ENCODE results near the gene LTBP3. TPM values are rescaled to one million over a fixed set of nuclear protein-coding genes. Genes with fewer than 3 reads are reported as not detected.

The LTBP3 gene
- total and polyA plus RNA-seq, 2 of the 4 experiments (the other 2 are of a cell fraction), result 6.6 to 145 TPM

- Histone ChIP-seq H3K9me3 (ENCODE audit: control insufficient read depth, insufficient read depth, low read length) (no peaks in the 10 kb centered on the region), H3K4me1 (ENCODE audit: control insufficient read depth, insufficient read depth, low read length) (peaks cover 33% of the 10 kb centered on the region), H3K18ac (ENCODE audit: low read depth, low read length) (peak within 1 kb of the TSS; percentile 16), H3K79me1 (ENCODE audit: low read depth in 1 of 2, low read length in 2 of 2) (peaks cover 24 to 69% of the 10 kb centered on the region in 2 experiments), H4K5ac (ENCODE audit: low read depth, low read length) (peak within 1 kb of the TSS; percentile 86), H3K27ac (ENCODE audit: insufficient read depth, low read length) (peak within 1 kb of the TSS; percentile 75), H2BK20ac (ENCODE audit: low read depth, low read length) (peak within 1 kb of the TSS; percentile 34; the same call in 1 of the 2 replicates), H2AK9ac (replicated peaks; ENCODE audit: low read depth, low read length, poor library complexity) (peak within 1 kb of the TSS; percentile 99), H3K23ac (ENCODE audit: low read depth, low read length) (peak within 1 kb of the TSS; percentile 93), H3K14ac (replicated peaks; ENCODE audit: low read depth, low read length) (peak within 1 kb of the TSS; percentile 96), H2BK5ac (ENCODE audit: low read depth, low read length, poor library complexity, severe bottlenecking) (peak within 1 kb of the TSS; percentile 76), H3K4me3 (ENCODE audit: insufficient read depth, low read depth, low read length) (peak within 1 kb of the TSS; percentile 85), H2BK120ac (ENCODE audit: low read depth, low read length) (peak within 1 kb of the TSS; percentile 83), H3K56ac (ENCODE audit: extremely low read depth, insufficient read depth, low read length) (peak within 1 kb of the TSS; percentile 70), H3K4me2 (ENCODE audit: low read depth, low read length) (peak within 1 kb of the TSS; percentile 87), H4K20me1 (ENCODE audit: insufficient read depth, low read length) (peaks cover 31% of the 10 kb centered on the region), H4K91ac (ENCODE audit: insufficient read depth, low read depth, low read length) (peak within 1 kb of the TSS; percentile 83), H2AK5ac (ENCODE audit: low read depth, low read length) (peak within 1 kb of the TSS; percentile 98), H2AFZ (replicated peaks; ENCODE audit: low read length, poor library complexity) (peak within 1 kb of the TSS; percentile 90), H4K8ac (ENCODE audit: low read depth in 2 of 2, low read length in 2 of 2) (peak within 1 kb of the TSS; percentile 76 to 90; a peak in 3 of 4 replicates), H3K4ac (ENCODE audit: low read depth, low read length) (peak within 1 kb of the TSS; percentile 96), H3K9ac (ENCODE audit: low read depth, low read length) (peak within 1 kb of the TSS; percentile 72), H2BK15ac (ENCODE audit: low read depth, low read length) (peak within 1 kb of the TSS; percentile 86; the same call in 2 of the 3 replicates), H3K36me3 (ENCODE audit: control insufficient read depth, insufficient read depth, low read length) (peaks cover 15% of the 10 kb centered on the region; the same call in 1 of the 2 replicates), H3K9me1 (ENCODE audit: insufficient read depth, low read length) (peaks cover 8% of the 10 kb centered on the region), H3K27me3 (ENCODE audit: control insufficient read depth, insufficient read depth, low read length) (no peaks in the 10 kb centered on the region)
- dilution Hi-C loops (cut with HindIII; ENCODE audit: low sequenced_read_pairs, unreplicated experiment) (no loop called here), in situ Hi-C loops (cut with MboI; ENCODE audit: low sequenced_read_pairs) (no loop called here), intact Hi-C loops (cut with micrococcal nuclease) (loop anchor here (2.0 kb wide), 1 partner anchor 15 kb away; no protein-coding TSS in a partner anchor)
- BruUV-seq (replicated peaks), result no TSS peak
- TF ChIP-seq MAFK (IDR thresholded peaks at IDR 0.05; ENCODE audit: low read depth, low read length), result no peak
- TF ChIP-seq MAZ (IDR thresholded peaks at IDR 0.05; ENCODE audit: borderline replicate concordance, low read depth, low read length), result peak; percentile 64; the same call in 1 of the 2 replicates
- ChIA-PET CTCF (no interaction called here), POLR2A (ENCODE audit: unreplicated experiment) (no interaction called here)
- 23% methylated on average over 9 of the region's 69 CpGs; no CpG with 5 or more reads in 1 of the 2 experiments for WGBS, 2 experiments (ENCODE audit: extremely low coverage in 2 of 2, insufficient read length in 1 of 2)
- ATAC-seq (ENCODE audit: low read depth) (peak; percentile 26), DNase-seq (peak; percentile 28)
These were observed 17.5 kb upstream of the LTBP3 start, which contains the start of gene EHBP1L1 for GRCh38 chr11:65575568-65576231. TSS of gene EHBP1L1 (plus strand) at chr11:65576053. CDS start at chr11:65576303, 250 bp downstream.

All from IMR-90 (cell line).